ENCODE results near the gene TAF10. TPM values are rescaled to one million over a fixed set of nuclear protein-coding genes. Genes with fewer than 3 reads are reported as not detected.

Gene TAF10
- total and polyA plus RNA-seq, 2 of the 13 experiments (the other 11 are each of a cell fraction or from before 2014, with no cell fraction given): 71.3 to 134 TPM

- H3K4me2 ChIP-seq (ENCODE audit: low read depth, low read length): no peak overlapping the region
- DNase-seq (ENCODE audit: low spot score) (no peak), ATAC-seq (no peak), FAIRE-seq (no peak)
- H3K27me3 ChIP-seq (ENCODE audit: control insufficient read depth in 1 of 2, insufficient read depth in 2 of 2, low read length in 2 of 2): no peaks in the 10 kb centered on the region
- TF ChIP-seq AGO2 (optimal IDR thresholded peaks at IDR 0.05; ENCODE audit: low read depth, low read length): peak; percentile 22
- TF ChIP-seq PTBP1 (IDR thresholded peaks at IDR 0.05; ENCODE audit: low read depth, low read length, poor library complexity, severe bottlenecking): no peak
- no peak overlapping the region for H3K4me3 ChIP-seq (replicated peaks in 1 of 3; ENCODE audit: insufficient read depth in 1 of 3, low read depth in 2 of 3, low read length in 3 of 3)
- in situ Hi-C loops (cut with HindIII; ENCODE audit: extremely low pct_ligation_motif_present, low pct_unique_long_range_greater_than_20kb) (no loop called here), intact Hi-C loops (cut with micrococcal nuclease; ENCODE audit: unreplicated experiment) (no loop called here)
- WGBS (ENCODE audit: low lambda C conversion rate): 95% methylated on average over 49 of the region's 62 CpGs
- no peak overlapping the region for H3K27ac ChIP-seq (ENCODE audit: extremely low read length, insufficient read depth, low read length)
- no peaks in the 10 kb centered on the region for H3K4me1 ChIP-seq (ENCODE audit: insufficient read depth, low read length)
- POLR2A ChIA-PET: no interaction called here
- H3K36me3 ChIP-seq (replicated peaks in 1 of 2; ENCODE audit: control insufficient read depth in 1 of 2, insufficient read depth in 2 of 2, low read length in 2 of 2): no peaks in the 10 kb centered on the region
- no peak overlapping the region for H3K9ac ChIP-seq (ENCODE audit: insufficient read depth, low read depth, low read length)
- H3K9me3 ChIP-seq (ENCODE audit: low read length): no peaks in the 10 kb centered on the region
- no TSS peak for BruUV-seq (replicated peaks)
- no peak overlapping the region for H2AFZ ChIP-seq (ENCODE audit: low read length)
- H4K20me1 ChIP-seq (ENCODE audit: insufficient read depth, low read length): no peaks in the 10 kb centered on the region
- no peaks in the 10 kb centered on the region for H3K79me2 ChIP-seq (ENCODE audit: insufficient read depth, low read length)
- CTCF ChIA-PET (ENCODE audit: low intra/inter-chr PET ratio, low total read pairs): no interaction called here
Observed at GRCh38 chr11:6570691-6571427, 41.2 kb downstream of the TAF10 start.

- Histone ChIP-seq H3K4me1 (ENCODE audit: insufficient read depth, low read length) (no peaks in the 10 kb centered on the region), H2AFZ (ENCODE audit: low read length) (no peak overlapping the region), H3K4me3 (replicated peaks in 1 of 3; ENCODE audit: insufficient read depth in 1 of 3, low read depth in 2 of 3, low read length in 3 of 3) (no peak overlapping the region), H3K27me3 (ENCODE audit: control insufficient read depth in 1 of 2, insufficient read depth in 2 of 2, low read length in 2 of 2) (no peaks in the 10 kb centered on the region), H3K36me3 (replicated peaks in 1 of 2; ENCODE audit: control insufficient read depth in 1 of 2, insufficient read depth in 2 of 2, low read length in 2 of 2) (no peaks in the 10 kb centered on the region), H4K20me1 (ENCODE audit: insufficient read depth, low read length) (no peaks in the 10 kb centered on the region), H3K4me2 (ENCODE audit: low read depth, low read length) (no peak overlapping the region), H3K27ac (ENCODE audit: extremely low read length, insufficient read depth, low read length) (no peak overlapping the region), H3K79me2 (ENCODE audit: insufficient read depth, low read length) (no peaks in the 10 kb centered on the region), H3K9me3 (ENCODE audit: low read length) (no peaks in the 10 kb centered on the region), H3K9ac (ENCODE audit: insufficient read depth, low read depth, low read length) (no peak overlapping the region)
- ATAC-seq: no peak
- in situ Hi-C loops (cut with HindIII; ENCODE audit: extremely low pct_ligation_motif_present, low pct_unique_long_range_greater_than_20kb): no loop called here
- no peak for TF ChIP-seq BCL3 (CRISPR knock-in tag; IDR thresholded peaks at IDR 0.05)
- TF ChIP-seq SNAI1 (CRISPR knock-in tag; IDR thresholded peaks at IDR 0.05; ENCODE audit: borderline replicate concordance): no peak
- TF ChIP-seq ISX (CRISPR knock-in tag; conservative IDR thresholded peaks at IDR 0.05): no peak
- no peak for TF ChIP-seq SSRP1 (CRISPR knock-in tag; IDR thresholded peaks at IDR 0.05)
- no peak for TF ChIP-seq ZNF431 (CRISPR knock-in tag; IDR thresholded peaks at IDR 0.05; ENCODE audit: borderline replicate concordance, low read depth)
- no peak for TF ChIP-seq ZBTB44 (CRISPR knock-in tag; IDR thresholded peaks at IDR 0.05)
- TF ChIP-seq ZNF879 (CRISPR knock-in tag; IDR thresholded peaks at IDR 0.05): no peak
- no peak for TF ChIP-seq ZNF710 (CRISPR knock-in tag; IDR thresholded peaks at IDR 0.05; ENCODE audit: borderline replicate concordance)
- no peak for TF ChIP-seq CERS6 (CRISPR knock-in tag; IDR thresholded peaks at IDR 0.05)
- no peak for TF ChIP-seq MBNL3 (CRISPR knock-in tag; conservative IDR thresholded peaks at IDR 0.05)
- WGBS (ENCODE audit: low lambda C conversion rate): 74% methylated on average over 4 of the region's 5 CpGs
- DNase-seq (ENCODE audit: low spot score): no peak
- no peak for FAIRE-seq
- CTCF ChIA-PET (ENCODE audit: low intra/inter-chr PET ratio, low total read pairs): no interaction called here
- no TSS peak for BruUV-seq (replicated peaks)
- POLR2A ChIA-PET: no interaction called here
- intact Hi-C loops (cut with micrococcal nuclease; ENCODE audit: unreplicated experiment): no loop called here
Observed at GRCh38 chr11:6569706-6570105, 42.3 kb downstream of the TAF10 start.

Measured in HepG2 (cell line).